SU-DHL-6 (cell line): ENCODE data around the gene LLGL2.

Experiments used
- H2AFZ ChIP-seq: fragments of 200-600 bp; sonication (generic); 2 replicates; pipeline ENCODE4 v1.6.1; 2014; ENCODE audit warnings: low read depth, mild to moderate bottlenecking, moderate library complexity, mixed read lengths, antibody characterized with exemption, low read length; ENCODE audit not compliant: severe bottlenecking
- H3F3A ChIP-seq: fragments of 200-600 bp; shearing (Covaris generic); 2 replicates; pipeline ENCODE4 v1.6.0; 2016; ENCODE audit warnings: antibody characterized with exemption, mild to moderate bottlenecking; ENCODE audit not compliant: insufficient read depth
- H3K27ac ChIP-seq: fragments of 200-600 bp; sonication (generic); 2 replicates; pipeline ENCODE4 v1.5.1; 2016; ENCODE audit warnings: low read depth, mild to moderate bottlenecking, low read length, moderate library complexity, mixed read lengths
- H3K27me3 ChIP-seq: fragments of 200-600 bp; sonication (generic), shearing (Covaris generic); 2 replicates; pipeline ENCODE4 v1.6.0; 2014; ENCODE audit warnings: mild to moderate bottlenecking, low read length
- H3K36me3 ChIP-seq: fragments of 200-600 bp; sonication (generic); 2 replicates; pipeline ENCODE4 v1.6.1; 2014; ENCODE audit warnings: mild to moderate bottlenecking, low read length, mixed read lengths
- H3K4me2 ChIP-seq: fragments of 300-600, 200-600 bp; shearing (Covaris generic), sonication (generic); 2 replicates; pipeline ENCODE4 v1.6.0; 2014; ENCODE audit warnings: low read length, low read depth, mild to moderate bottlenecking; ENCODE audit not compliant: poor library complexity, severe bottlenecking
- H3K4me3 ChIP-seq: fragments of 200-600 bp; sonication (generic); 2 replicates; pipeline ENCODE4 v1.5.1; 2014; ENCODE audit warnings: antibody characterized with exemption, low read length, mild to moderate bottlenecking, mixed read lengths; ENCODE audit not compliant: insufficient read depth, poor library complexity, severe bottlenecking
- H3K79me2 ChIP-seq: fragments of 200-600 bp; sonication (generic); 2 replicates; pipeline ENCODE4 v1.6.1; 2014; ENCODE audit warnings: mild to moderate bottlenecking, low read length, moderate library complexity; ENCODE audit not compliant: insufficient read depth
- H3K9ac ChIP-seq: fragments of 200-600 bp; sonication (generic); 2 replicates; pipeline ENCODE4 v1.7.0; 2014; ENCODE audit warnings: mild to moderate bottlenecking, low read length
- H3K9me2 ChIP-seq: fragments of 200-600 bp; sonication (generic); replicated peaks from 2 replicates; pipeline ENCODE4 v1.6.1; 2014; ENCODE audit warnings: low read length; ENCODE audit not compliant: insufficient read depth
- H3K9me3 ChIP-seq: fragments of 200-600 bp; sonication (generic); 2 replicates; pipeline ENCODE4 v1.6.1; 2014; ENCODE audit warnings: low read length, mixed read lengths; ENCODE audit not compliant: insufficient read depth
- H4K20me1 ChIP-seq: fragments of 200-600 bp; sonication (generic); 2 replicates; pipeline ENCODE4 v1.6.1; 2014; ENCODE audit warnings: low read depth, mild to moderate bottlenecking, antibody characterized with exemption, low read length, moderate library complexity, mixed read lengths
- EZH2phosphoT487 ChIP-seq: fragments of 200-600 bp; sonication (generic), shearing (Covaris generic); conservative IDR thresholded peaks from 2 replicates; pipeline ENCODE4 v1.6.1; 2018; ENCODE audit warnings: mild to moderate bottlenecking, antibody characterized with exemption, low read length, moderate library complexity, mixed read lengths
- TF ChIP-seq, protein P1 (sequence below): fragments of 200-600 bp; sonication (generic); IDR thresholded peaks from one replicate; pipeline ENCODE4 v1.5.1; 2017; ENCODE audit warnings: antibody characterized with exemption, mild to moderate bottlenecking, low read length, moderate library complexity; ENCODE audit not compliant: insufficient read depth, poor library complexity, severe bottlenecking

The LLGL2 gene

DNA sequence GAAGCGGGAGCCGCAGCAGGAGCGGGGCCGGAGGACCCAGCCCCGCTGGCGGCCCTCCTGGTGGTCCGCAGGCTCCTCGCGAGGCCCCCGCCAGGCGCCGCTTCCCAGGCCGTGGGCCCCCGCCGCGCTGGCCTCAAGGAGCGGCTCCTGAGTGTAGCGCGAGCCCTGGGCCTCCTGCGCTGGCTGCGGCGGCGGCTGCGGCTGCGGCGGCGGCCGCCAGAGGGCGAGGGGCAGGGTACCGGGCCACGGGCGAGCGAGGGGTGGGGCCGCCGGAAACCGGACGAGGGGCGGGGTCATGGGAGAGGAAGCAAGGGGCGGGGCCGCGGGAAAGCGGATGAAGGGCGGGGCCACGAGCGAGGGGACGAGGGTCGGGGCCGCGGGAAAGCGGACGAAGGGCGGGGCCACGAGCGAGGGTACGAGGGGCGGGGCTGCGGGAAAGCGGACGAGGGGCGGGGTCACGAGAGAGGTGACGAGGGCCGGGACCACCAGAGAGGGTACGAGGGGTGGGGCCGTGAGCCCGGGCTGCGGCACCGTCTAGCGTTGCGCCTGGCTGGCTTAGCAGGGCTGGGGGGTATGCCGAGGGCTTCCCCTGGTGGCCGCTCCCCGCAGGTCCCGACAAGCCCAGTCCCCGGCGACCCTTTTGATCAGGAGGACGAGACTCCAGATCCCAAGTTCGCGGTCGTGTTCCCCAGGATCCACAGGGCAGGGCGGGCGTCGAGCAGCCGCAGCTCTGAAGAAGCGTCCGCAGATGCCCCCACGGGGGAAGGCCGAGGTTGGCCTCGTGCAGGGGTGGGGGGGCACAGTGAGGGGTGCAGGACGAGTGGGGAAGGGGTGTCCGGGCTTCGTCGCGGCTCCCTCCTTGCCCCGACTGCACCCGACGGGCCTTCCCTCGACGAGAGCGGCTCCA is 63.8 kb downstream of the LLGL2 start:
- Histone ChIP-seq H4K20me1 (no peaks in the 10 kb centered on the region), H3K27ac (no peak overlapping the region), H3K9me2 (no peaks in the 10 kb centered on the region), H3K4me3 (peak overlapping the region; percentile 46), H3K9ac (peak overlapping the region; percentile 53), H3K36me3 (no peaks in the 10 kb centered on the region), H3K79me2 (no peaks in the 10 kb centered on the region), H2AFZ (peak overlapping the region; percentile 46), H3K9me3 (no peaks in the 10 kb centered on the region), H3K4me2 (peak overlapping the region; percentile 53), H3F3A (0 out of 2 replicates have a peak, but pooled peaks cover 6% of the 10 kb centered on the region), H3K27me3 (no peaks in the 10 kb centered on the region)
- TF ChIP-seq EZH2phosphoT487 = no peak
- TF ChIP-seq, protein P1, sequence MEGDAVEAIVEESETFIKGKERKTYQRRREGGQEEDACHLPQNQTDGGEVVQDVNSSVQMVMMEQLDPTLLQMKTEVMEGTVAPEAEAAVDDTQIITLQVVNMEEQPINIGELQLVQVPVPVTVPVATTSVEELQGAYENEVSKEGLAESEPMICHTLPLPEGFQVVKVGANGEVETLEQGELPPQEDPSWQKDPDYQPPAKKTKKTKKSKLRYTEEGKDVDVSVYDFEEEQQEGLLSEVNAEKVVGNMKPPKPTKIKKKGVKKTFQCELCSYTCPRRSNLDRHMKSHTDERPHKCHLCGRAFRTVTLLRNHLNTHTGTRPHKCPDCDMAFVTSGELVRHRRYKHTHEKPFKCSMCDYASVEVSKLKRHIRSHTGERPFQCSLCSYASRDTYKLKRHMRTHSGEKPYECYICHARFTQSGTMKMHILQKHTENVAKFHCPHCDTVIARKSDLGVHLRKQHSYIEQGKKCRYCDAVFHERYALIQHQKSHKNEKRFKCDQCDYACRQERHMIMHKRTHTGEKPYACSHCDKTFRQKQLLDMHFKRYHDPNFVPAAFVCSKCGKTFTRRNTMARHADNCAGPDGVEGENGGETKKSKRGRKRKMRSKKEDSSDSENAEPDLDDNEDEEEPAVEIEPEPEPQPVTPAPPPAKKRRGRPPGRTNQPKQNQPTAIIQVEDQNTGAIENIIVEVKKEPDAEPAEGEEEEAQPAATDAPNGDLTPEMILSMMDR = peak; percentile 58

GRCh38 chr17:75589919-75590303 is 64.4 kb downstream of the LLGL2 start:
- TF ChIP-seq, protein P1 = no peak
- TF ChIP-seq EZH2phosphoT487 = no peak
- Histone ChIP-seq H2AFZ (peak overlapping the region; percentile 46), H3K36me3 (no peaks in the 10 kb centered on the region), H3K9ac (peak overlapping the region; percentile 53), H3K27me3 (no peaks in the 10 kb centered on the region), H3K27ac (no peak overlapping the region), H3K4me2 (peak overlapping the region; percentile 53), H4K20me1 (no peaks in the 10 kb centered on the region), H3K79me2 (no peaks in the 10 kb centered on the region), H3K9me3 (no peaks in the 10 kb centered on the region), H3K4me3 (peak overlapping the region; percentile 46), H3K9me2 (no peaks in the 10 kb centered on the region), H3F3A (0 out of 2 replicates have a peak, but pooled peaks cover 6% of the 10 kb centered on the region)

GRCh38 chr17:75590314-75590761 is 64.8 kb downstream of the LLGL2 start:
- Histone ChIP-seq H3K4me2 (no peak overlapping the region), H3K4me3 (no peak overlapping the region), H3K79me2 (no peaks in the 10 kb centered on the region), H3K9me2 (no peaks in the 10 kb centered on the region), H3K27ac (no peak overlapping the region), H3F3A (0 out of 2 replicates have a peak, but pooled peaks cover 6% of the 10 kb centered on the region), H3K9me3 (no peaks in the 10 kb centered on the region), H3K9ac (no peak overlapping the region), H4K20me1 (no peaks in the 10 kb centered on the region), H3K36me3 (no peaks in the 10 kb centered on the region), H2AFZ (no peak overlapping the region), H3K27me3 (no peaks in the 10 kb centered on the region)
- no peak for TF ChIP-seq EZH2phosphoT487
- TF ChIP-seq, protein P1 = no peak
